ENCODE measurements around the gene SLC39A11.
"Not testable (repeated sequence)": the region's sequence is repeated elsewhere in the genome, so short reads cannot be mapped to it uniquely, and the experiment has no call there.

SLC39A11 gene

GRCh38 chr17:72832306-72832705 is 260.2 kb downstream of the SLC39A11 start:
- DNase-seq (ENCODE audit: low read depth, low spot score) = no peak
- TF ChIP-seq CTCF (IDR thresholded peaks at IDR 0.05; ENCODE audit: low read depth, low read length) = no peak
- no peak overlapping the region for H3K4me3 ChIP-seq (ENCODE audit: low read depth, low read length)
- in situ Hi-C loops (cut with HindIII; ENCODE audit: low sequenced_read_pairs) = no loop called here

GRCh38 chr17:72829883-72830282 is 262.6 kb downstream of the SLC39A11 start:
- in situ Hi-C loops (cut with HindIII; ENCODE audit: low sequenced_read_pairs) = no loop called here
- no peak overlapping the region for H3K4me3 ChIP-seq (ENCODE audit: low read depth, low read length)
- no peak for DNase-seq (ENCODE audit: low read depth, low spot score)
- TF ChIP-seq CTCF (IDR thresholded peaks at IDR 0.05; ENCODE audit: low read depth, low read length) = no peak

- in situ Hi-C loops (cut with HindIII; ENCODE audit: low sequenced_read_pairs) = no loop called here
These were observed 265.9 kb downstream of the SLC39A11 start for GRCh38 chr17:72826602-72827001.

GRCh38 chr17:72826059-72826458 is 266.4 kb downstream of the SLC39A11 start:
- DNase-seq (ENCODE audit: low read depth, low spot score); in situ Hi-C loops (cut with HindIII; ENCODE audit: low sequenced_read_pairs); H3K4me3 ChIP-seq (ENCODE audit: low read depth, low read length): not testable (repeated sequence)

More at GRCh38 chr17:72826602-72827001, 265.9 kb downstream of the SLC39A11 start:
- DNase-seq (ENCODE audit: low read depth, low spot score) = peak; percentile 23
- H3K4me3 ChIP-seq (ENCODE audit: low read depth, low read length) = no peak overlapping the region
- no peak for TF ChIP-seq CTCF (IDR thresholded peaks at IDR 0.05; ENCODE audit: low read depth, low read length)

- in situ Hi-C loops (cut with HindIII; ENCODE audit: low sequenced_read_pairs) = no loop called here
- no peak overlapping the region for H3K4me3 ChIP-seq (ENCODE audit: low read depth, low read length)
- no peak for TF ChIP-seq CTCF (IDR thresholded peaks at IDR 0.05; ENCODE audit: low read depth, low read length)
- DNase-seq (ENCODE audit: low read depth, low spot score) = no peak
These were observed 267.3 kb downstream of the SLC39A11 start for GRCh38 chr17:72825218-72825617.

GRCh38 chr17:72824267-72824666 is 268.2 kb downstream of the SLC39A11 start:
- in situ Hi-C loops (cut with HindIII; ENCODE audit: low sequenced_read_pairs); H3K4me3 ChIP-seq (ENCODE audit: low read depth, low read length); DNase-seq (ENCODE audit: low read depth, low spot score): not testable (repeated sequence)

- in situ Hi-C loops (cut with HindIII; ENCODE audit: low sequenced_read_pairs) = no loop called here
- DNase-seq (ENCODE audit: low read depth, low spot score) = no peak
- H3K4me3 ChIP-seq (ENCODE audit: low read depth, low read length) = no peak overlapping the region
- TF ChIP-seq CTCF (IDR thresholded peaks at IDR 0.05; ENCODE audit: low read depth, low read length) = no peak
These were observed 270.0 kb downstream of the SLC39A11 start for GRCh38 chr17:72822358-72823023.

GRCh38 chr17:72816406-72816805 is 276.1 kb downstream of the SLC39A11 start:
- DNase-seq (ENCODE audit: low read depth, low spot score) = no peak
- in situ Hi-C loops (cut with HindIII; ENCODE audit: low sequenced_read_pairs) = no loop called here
- TF ChIP-seq CTCF (IDR thresholded peaks at IDR 0.05; ENCODE audit: low read depth, low read length) = no peak

More at GRCh38 chr17:72816406-72816805, 276.1 kb downstream of the SLC39A11 start:
- H3K4me3 ChIP-seq (ENCODE audit: low read depth, low read length) = no peak overlapping the region

Data from astrocyte of the spinal cord (primary cell).